ENCODE data around the gene NDUFC2. TPM values are rescaled to one million over a fixed set of nuclear protein-coding genes. Genes with fewer than 3 reads are reported as not detected.

The NDUFC2 gene
- total and polyA plus RNA-seq, 2 of the 13 experiments (the other 11 are each of a cell fraction or from before 2014, with no cell fraction given), result 256 to 363 TPM

DNA sequence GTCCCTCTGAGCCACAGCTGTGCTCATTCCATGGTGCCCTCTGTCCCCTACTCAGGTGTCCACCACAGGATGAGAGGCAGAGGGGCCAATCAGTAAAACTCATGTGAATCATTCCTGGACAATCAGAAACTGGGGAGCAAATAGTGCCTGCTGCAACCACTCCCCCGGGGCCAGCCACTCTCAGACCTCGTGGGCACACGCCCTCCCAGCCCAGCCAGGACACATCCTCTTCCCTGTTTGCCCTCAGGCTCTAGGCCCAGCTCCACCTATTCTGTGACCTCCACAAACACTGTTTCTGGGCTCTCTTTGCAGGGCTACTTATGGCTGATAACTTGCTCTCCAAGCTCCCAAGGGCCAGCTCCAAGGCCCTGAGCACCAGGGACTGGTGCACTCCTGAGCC is 42.6 kb downstream of the NDUFC2 start (continued):
- TF ChIP-seq ELF3 (CRISPR knock-in tag; IDR thresholded peaks at IDR 0.05) (peak; percentile 42; the same call in 1 of the 2 replicates), RARA (CRISPR knock-in tag; IDR thresholded peaks at IDR 0.05) (peak; percentile 37; the same call in 1 of the 2 replicates), SMARCE1 (IDR thresholded peaks at IDR 0.05; ENCODE audit: borderline replicate concordance) (no peak), TP53 (CRISPR knock-in tag; conservative IDR thresholded peaks at IDR 0.05) (no peak), RBAK (CRISPR knock-in tag; IDR thresholded peaks at IDR 0.05) (no peak), ONECUT2 (CRISPR knock-in tag; IDR thresholded peaks at IDR 0.05) (no peak), JUNB (CRISPR knock-in tag; IDR thresholded peaks at IDR 0.05; ENCODE audit: borderline replicate concordance) (no peak), AGO2 (optimal IDR thresholded peaks at IDR 0.05; ENCODE audit: low read depth, low read length) (no peak), ATM (IDR thresholded peaks at IDR 0.05; ENCODE audit: borderline replicate concordance) (no peak), TBL1XR1 (IDR thresholded peaks at IDR 0.05; ENCODE audit: borderline replicate concordance, low read length, partially characterized antibody) (no peak), GABPB1 (CRISPR knock-in tag; IDR thresholded peaks at IDR 0.05) (0 out of 2 replicates have a peak, but pooled peaks have one; percentile 28), ZNF674 (CRISPR knock-in tag; IDR thresholded peaks at IDR 0.05; ENCODE audit: low read depth) (no peak), NRL (CRISPR knock-in tag; IDR thresholded peaks at IDR 0.05; ENCODE audit: borderline replicate concordance) (no peak), DMAP1 (CRISPR knock-in tag; IDR thresholded peaks at IDR 0.05) (no peak), SIN3A (IDR thresholded peaks at IDR 0.05; ENCODE audit: borderline replicate concordance, low read depth, low read length) (no peak), SP5 (CRISPR knock-in tag; IDR thresholded peaks at IDR 0.05; ENCODE audit: borderline replicate concordance, low read depth) (peak; percentile 19; the same call in 1 of the 2 replicates), SAP130 (CRISPR knock-in tag; IDR thresholded peaks at IDR 0.05; ENCODE audit: low read depth) (peak; percentile 70)
- TF ChIP-seq, protein P1, sequence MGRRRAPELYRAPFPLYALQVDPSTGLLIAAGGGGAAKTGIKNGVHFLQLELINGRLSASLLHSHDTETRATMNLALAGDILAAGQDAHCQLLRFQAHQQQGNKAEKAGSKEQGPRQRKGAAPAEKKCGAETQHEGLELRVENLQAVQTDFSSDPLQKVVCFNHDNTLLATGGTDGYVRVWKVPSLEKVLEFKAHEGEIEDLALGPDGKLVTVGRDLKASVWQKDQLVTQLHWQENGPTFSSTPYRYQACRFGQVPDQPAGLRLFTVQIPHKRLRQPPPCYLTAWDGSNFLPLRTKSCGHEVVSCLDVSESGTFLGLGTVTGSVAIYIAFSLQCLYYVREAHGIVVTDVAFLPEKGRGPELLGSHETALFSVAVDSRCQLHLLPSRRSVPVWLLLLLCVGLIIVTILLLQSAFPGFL (CRISPR knock-in tag; IDR thresholded peaks at IDR 0.05), result no peak
- TF ChIP-seq, protein P2, sequence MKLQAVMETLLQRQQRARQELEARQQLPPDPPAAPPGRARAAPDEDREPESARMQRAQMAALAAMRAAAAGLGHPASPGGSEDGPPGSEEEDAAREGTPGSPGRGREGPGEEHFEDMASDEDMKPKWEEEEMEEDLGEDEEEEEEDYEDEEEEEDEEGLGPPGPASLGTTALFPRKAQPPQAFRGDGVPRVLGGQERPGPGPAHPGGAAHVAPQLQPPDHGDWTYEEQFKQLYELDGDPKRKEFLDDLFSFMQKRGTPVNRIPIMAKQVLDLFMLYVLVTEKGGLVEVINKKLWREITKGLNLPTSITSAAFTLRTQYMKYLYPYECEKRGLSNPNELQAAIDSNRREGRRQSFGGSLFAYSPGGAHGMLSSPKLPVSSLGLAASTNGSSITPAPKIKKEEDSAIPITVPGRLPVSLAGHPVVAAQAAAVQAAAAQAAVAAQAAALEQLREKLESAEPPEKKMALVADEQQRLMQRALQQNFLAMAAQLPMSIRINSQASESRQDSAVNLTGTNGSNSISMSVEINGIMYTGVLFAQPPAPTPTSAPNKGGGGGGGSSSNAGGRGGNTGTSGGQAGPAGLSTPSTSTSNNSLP (IDR thresholded peaks at IDR 0.05; ENCODE audit: low read depth, low read length), result no peak
- TF ChIP-seq, protein P3, sequence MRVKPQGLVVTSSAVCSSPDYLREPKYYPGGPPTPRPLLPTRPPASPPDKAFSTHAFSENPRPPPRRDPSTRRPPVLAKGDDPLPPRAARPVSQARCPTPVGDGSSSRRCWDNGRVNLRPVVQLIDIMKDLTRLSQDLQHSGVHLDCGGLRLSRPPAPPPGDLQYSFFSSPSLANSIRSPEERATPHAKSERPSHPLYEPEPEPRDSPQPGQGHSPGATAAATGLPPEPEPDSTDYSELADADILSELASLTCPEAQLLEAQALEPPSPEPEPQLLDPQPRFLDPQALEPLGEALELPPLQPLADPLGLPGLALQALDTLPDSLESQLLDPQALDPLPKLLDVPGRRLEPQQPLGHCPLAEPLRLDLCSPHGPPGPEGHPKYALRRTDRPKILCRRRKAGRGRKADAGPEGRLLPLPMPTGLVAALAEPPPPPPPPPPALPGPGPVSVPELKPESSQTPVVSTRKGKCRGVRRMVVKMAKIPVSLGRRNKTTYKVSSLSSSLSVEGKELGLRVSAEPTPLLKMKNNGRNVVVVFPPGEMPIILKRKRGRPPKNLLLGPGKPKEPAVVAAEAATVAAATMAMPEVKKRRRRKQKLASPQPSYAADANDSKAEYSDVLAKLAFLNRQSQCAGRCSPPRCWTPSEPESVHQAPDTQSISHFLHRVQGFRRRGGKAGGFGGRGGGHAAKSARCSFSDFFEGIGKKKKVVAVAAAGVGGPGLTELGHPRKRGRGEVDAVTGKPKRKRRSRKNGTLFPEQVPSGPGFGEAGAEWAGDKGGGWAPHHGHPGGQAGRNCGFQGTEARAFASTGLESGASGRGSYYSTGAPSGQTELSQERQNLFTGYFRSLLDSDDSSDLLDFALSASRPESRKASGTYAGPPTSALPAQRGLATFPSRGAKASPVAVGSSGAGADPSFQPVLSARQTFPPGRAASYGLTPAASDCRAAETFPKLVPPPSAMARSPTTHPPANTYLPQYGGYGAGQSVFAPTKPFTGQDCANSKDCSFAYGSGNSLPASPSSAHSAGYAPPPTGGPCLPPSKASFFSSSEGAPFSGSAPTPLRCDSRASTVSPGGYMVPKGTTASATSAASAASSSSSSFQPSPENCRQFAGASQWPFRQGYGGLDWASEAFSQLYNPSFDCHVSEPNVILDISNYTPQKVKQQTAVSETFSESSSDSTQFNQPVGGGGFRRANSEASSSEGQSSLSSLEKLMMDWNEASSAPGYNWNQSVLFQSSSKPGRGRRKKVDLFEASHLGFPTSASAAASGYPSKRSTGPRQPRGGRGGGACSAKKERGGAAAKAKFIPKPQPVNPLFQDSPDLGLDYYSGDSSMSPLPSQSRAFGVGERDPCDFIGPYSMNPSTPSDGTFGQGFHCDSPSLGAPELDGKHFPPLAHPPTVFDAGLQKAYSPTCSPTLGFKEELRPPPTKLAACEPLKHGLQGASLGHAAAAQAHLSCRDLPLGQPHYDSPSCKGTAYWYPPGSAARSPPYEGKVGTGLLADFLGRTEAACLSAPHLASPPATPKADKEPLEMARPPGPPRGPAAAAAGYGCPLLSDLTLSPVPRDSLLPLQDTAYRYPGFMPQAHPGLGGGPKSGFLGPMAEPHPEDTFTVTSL (CRISPR knock-in tag; IDR thresholded peaks at IDR 0.05; ENCODE audit: borderline replicate concordance), result no peak
- TF ChIP-seq, protein P4, sequence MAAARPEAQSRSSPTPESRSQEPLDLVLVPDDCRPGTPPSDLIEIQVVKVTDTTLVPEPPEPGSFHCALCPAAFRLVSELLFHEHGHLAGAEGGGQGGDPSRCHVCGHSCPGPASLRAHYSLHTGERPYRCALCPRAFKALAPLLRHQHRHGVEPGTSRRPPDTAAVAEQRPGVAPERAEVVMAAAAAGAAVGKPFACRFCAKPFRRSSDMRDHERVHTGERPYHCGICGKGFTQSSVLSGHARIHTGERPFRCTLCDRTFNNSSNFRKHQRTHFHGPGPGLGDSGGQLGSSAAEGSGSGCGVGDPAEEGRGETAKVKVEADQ (CRISPR knock-in tag; IDR thresholded peaks at IDR 0.05; ENCODE audit: borderline replicate concordance), result no peak
